NCI-H69 (cell line): ENCODE results near the gene FGF16.
"Not testable (repeated sequence)": the region's sequence is repeated elsewhere in the genome, so short reads cannot be mapped to it uniquely, and the experiment has no call there.

ENCODE experiments used
- DNase-seq: peaks from one replicate; lab custom pipeline; 2025; lab: John Stamatoyannopoulos, UW

The FGF16 gene

DNA sequence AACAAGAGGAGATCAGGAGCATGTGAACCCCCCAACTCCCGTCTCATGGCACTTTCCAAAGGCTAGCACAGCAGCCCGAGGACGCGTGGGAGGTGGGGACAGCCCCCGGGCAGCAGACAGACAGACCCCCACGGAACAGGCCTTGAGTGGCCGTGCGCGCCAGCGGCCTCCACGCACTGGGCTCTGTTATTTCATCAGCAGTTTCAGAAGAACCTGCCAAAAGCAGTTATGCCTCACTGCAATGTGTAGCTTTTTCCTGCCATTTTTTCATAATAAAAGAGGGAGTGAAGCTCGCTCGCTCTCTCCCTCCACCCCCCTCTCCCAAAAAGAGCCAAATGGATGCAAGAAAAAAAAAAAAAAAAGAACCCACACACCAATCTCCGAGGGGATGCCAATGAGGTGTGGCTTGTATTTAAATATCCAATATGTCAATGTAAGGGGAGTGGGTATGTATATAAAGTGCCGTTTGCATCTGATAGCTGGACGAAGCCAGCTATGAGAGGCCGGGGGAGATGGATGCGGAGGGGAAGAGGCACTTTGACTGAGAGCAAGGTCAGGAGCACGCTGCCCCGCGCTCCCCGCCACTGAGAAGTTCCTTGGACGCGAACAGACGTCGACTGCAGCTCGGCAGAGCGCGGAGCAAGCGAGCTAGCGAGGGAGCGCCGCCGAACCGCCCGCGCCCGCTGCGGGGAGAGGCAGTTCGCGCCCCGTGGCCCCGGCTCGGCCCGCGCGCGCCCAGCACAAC is at the start of gene FGF16:
FGF16 (plus strand) TSS at position 482 of the 745 bp plus-strand sequence. CDS start 286 bp downstream, outside the sequence.
- no peak for DNase-seq

DNA sequence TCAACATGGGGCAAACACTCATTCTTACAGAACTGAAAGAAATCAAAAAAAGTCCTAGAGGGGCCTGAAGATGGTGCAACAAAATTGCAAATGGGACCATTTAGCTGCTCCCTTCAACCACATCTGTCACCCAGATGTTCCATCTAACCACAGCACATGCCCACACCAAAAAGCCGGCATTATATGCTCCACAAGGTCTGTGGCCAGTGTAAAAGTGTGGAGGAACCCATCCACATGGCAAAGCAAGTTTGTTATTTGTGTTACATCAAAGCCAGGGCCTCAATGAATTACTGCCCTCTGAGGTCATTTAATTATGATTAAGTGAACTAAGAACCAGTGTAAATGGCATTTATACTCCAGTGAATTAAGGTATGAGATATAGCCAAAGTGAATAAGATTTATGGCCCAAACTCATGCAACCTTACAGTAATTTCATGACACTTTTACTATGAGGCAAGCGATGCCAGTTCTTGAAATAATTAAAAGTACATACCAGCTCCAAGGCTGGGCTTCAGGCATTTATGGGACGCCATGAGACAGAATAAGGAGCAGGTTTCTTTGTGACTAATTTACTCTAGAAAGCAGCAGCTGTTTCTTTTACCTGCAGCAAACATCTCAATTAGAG is 48.7 kb upstream of the FGF16 start:
- DNase-seq: no peak

DNA sequence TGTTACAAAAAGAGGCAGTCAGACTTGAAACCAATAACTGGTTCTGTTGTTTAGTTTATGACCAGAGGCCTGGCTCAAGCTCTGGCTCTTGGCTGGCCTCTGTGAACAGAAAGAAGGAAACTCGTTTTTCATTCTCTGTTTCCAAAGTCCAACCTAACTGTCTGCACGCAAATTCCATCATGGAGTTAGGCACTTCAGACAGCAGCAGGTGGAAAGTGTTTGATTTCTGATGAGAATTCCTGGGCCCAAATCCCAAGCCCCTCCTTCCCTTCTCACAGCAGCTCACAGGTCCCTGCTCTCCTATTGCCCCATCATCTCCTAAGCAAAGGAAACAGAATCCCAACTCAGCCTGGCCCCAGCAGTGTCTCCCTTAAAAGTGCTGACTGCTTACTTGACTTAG is 42.8 kb upstream of the FGF16 start:
- no peak for DNase-seq

DNA sequence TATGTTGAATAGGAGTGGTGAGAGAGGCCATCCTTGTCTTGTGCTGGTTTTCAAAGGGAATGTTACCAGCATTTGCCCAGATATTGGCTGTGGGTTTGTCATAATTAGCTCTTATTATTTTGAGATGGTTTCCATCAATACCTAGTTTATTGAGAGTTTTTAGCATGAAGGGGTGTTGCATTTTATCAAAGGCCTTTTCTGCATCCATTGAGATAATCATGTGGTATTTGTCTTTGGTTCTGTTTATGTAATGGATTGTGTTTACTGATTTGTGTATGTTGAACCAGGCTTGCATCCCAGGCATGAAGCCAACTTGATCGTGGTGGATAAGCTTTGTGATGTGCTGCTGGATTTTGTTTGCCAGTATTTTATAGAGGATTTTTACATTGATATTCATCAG is 39.4 kb upstream of the FGF16 start:
- not testable (repeated sequence) for DNase-seq

DNA sequence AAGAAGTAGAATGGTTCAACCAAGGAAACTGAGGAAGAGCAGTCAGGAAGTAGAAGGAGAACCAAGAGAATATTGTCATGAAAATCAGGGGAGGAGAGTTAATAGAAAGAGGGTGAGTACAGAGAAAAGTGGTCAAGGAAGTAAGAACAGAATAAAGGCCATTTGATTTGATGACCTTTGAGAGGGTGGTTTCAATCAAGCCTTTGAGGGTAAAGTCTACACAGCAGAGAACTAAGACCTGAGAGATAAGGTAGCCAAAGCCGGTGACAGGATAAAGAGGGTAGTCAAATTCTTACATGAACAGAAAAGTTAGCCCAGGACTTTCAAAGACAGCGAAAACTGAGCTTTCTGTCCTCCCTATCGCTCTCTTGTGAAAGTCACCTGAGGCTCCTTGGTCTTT is 34.6 kb upstream of the FGF16 start:
- no peak for DNase-seq

DNA sequence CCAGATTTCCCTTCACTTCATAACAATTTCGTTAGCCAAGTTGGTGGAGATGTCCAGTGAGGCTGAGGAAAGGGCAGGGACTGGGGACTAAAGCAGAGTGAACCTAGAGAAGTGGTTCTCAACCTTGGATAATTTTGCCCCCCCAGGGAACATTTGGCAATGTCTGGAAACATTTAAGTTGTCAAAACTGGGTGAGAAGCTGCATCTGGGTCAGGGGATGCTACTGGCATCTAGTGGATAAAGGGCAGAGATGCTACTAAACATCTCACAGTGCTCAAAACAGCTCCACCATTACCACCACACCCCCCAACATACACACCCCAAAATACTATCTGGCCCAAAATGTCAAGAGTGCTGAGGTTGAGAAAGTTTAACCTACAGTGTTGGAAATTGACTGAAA is 32.0 kb upstream of the FGF16 start:
- DNase-seq: no peak

DNA sequence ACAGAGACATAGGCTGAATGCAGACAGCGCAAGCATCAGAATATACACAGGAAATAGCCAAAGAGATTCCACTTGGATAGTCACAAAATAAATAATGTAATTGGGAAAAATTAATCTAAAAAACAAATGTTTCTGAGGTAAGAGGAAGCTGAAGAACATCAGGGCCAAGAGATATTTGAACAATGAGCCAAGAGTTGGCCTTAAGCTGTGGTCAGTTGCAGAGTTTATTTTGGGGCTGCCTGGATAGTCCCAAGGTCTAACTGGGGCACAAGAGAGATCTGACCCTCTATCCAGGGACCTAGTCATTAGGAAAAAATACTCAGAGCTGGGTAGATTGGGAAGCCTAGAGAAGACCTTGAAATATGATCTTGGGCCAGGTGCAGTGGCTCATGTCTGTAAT is 31.3 kb upstream of the FGF16 start:
- no peak for DNase-seq

DNA sequence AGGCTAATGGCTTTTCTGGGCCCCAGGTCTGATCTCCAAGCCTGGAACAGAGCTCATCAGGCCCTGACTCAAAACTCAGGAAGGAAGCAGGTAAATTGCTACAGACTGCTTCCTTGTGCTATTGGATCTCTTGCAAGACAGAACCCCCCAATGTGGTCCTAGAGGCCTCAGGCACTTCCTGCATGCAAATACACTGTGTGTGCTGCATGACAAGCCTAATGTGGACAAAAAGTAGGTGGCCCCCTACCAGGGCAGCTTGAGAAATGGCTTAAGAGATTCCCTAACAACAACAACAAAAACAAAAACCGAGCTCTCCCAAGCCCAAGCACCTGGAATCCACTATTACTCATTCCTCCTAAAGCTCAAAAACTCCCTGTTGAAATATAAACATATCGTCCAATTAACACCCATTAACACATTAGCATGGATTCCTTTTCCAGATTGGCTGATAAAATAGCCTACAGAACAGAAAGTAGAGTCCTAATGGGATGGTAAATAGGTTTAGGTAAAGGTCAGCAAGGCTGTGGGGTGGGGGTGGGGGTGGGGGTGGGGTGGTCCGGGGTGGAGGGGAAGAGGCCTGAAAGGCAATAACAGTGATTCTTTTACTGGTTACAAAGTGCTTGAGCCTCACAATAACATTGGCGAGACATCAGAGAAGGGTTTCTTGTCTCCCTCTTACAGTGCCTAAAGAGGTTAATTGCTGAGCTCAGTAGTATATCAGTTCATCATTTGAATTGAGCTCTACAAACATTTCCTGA is 24.1 kb upstream of the FGF16 start:
- DNase-seq: no peak

DNA sequence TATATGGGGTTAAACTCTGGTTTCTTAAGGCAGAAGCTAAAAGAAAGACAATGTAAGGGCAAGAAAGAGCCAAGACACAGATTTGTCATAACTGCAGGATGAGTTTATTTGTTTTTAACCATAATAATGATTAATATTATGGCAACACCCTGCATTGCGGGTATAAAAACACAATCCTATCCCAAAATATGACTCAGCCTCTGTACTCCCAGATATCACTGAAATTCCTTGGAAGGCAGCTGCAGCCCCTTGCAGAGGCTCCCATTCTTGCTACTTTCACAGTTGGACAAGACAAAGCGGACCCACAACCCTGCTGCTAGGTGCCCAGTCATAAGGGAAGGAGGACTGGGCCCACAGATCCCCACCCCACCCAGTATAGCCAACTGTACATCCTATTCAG is 20.4 kb upstream of the FGF16 start:
- no peak for DNase-seq

DNA sequence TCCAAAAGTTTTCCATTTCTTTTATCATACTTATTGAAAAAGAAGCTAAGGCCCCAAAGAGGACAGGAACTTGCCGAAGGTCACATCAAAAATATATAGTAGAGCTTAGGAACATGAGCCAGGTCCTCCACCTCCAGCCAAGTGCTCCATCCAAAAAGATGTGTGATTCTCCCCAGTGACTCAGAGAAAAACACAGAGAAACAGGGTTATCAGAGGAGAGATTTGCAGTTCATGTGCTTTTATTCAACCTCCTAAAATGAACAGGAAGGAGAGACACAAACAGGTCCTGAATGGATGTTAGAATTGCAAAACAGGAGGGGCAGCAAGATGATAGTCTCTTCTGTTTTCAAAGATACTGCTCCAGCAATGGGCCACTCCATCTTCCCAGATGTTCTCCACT is 19.6 kb upstream of the FGF16 start:
- no peak for DNase-seq

DNA sequence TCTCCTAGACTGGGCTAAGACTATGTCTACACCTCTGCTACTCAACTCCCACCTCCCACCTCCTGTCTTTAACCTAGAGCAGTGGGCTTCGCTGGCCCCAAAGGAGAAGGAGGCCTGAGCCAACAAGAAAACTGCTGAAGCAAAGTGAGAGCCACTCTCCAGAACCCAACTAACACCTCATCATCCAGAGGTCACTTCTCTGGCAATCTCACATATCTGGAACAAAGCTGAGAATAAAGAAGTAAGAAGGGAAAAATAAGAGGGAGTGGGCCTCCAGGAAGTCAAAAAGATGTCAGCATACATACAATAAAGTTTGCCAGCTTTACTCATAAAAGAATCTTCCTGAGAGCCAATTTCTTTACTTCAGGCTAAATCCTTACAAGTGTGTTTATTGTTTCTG is 18.6 kb upstream of the FGF16 start:
- no peak for DNase-seq

DNA sequence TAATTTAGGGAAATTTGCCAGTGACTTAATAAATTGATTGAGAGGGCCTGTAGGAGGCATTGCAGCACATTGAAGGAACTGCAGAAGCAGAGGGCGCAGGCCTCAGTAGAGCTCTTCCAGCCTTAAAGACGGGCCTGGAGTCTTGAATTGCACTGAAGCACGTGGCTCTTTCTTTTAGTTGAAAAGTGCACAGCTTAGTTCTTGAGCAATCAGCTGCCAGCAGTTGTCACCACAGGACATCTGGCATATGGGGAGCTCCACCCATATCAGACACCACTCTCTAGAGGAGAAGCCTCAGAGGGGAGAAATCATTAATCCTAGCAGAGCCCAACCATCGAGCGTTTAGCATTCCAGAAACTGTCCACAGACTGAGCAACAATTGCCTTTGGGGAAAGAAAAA is 16.0 kb upstream of the FGF16 start:
- DNase-seq: peak; percentile 7

DNA sequence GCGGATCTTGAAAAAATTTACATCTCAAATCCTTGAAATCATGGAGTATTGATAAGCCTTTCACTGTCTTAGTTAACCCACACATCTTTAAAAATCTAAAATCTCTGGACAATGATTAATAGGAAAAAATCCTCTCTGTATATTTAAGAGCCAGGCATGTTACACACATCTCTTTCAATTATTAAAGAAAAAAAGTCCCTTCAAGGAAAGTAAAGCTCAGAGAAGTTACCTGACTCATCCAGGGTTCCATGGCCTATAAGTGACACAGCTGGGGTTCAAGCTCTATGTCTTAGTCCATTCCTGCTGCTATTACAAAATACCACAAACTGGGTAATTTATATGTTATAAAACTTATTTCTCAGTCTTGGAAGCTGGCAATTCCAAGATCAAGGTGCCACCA is 14.2 kb upstream of the FGF16 start:
- no peak for DNase-seq

DNA sequence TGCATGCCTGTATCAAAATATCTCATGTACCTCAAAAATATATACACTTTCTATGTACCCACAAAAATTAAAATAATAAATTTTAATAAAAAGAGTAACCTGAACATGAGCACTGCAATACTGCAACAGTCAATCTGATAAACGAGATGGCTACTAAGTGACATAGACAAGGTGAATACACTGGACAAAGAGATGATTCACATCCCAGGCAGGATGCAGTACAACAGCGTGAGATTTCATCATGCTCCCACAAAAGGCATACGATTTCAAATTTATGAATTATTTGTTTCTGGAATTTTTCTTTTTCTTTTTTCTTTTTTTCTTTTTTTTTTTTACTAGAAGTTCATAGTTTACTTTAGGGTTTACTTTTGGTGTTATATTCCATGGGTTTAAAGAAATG is 12.2 kb upstream of the FGF16 start:
- no peak for DNase-seq

DNA sequence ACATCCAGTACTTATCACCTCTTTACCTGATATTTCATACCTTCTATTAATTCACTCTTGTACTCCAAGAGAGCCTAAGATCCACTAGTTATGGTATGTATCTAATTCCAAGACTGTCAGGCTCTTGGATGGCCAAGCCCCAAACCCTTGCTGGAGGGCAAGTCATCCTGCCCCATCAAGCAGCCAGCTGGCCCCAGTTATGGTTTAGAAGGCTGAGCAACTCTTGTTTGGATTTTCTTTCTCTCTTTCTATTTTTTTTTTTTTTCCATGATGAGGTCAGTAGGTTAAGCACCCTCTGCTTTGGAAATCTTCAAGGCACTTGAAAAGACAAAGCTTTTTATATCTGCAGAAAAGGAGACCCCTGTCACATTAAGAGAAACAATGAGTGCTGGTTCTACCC is 10.9 kb upstream of the FGF16 start:
- no peak for DNase-seq

DNA sequence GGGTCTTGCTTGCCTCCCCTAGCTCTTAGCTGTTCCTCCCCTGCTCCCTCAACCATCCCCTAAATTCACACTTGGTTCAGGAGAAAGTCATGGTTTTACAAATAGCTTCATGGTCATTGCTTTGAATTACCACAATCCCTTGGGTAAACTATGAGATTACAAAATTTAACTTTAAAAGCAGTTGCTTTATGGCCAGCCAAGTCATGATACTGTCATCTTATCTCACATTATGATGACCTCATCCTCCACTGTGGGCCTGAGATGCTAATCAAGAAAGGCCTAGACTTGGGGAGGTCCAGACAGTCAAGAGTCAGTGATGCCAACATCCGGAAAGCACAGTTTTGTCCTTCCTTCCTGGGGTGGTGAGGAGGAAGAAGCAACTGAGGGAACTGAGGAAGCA is 10.5 kb upstream of the FGF16 start:
- DNase-seq: no peak

DNA sequence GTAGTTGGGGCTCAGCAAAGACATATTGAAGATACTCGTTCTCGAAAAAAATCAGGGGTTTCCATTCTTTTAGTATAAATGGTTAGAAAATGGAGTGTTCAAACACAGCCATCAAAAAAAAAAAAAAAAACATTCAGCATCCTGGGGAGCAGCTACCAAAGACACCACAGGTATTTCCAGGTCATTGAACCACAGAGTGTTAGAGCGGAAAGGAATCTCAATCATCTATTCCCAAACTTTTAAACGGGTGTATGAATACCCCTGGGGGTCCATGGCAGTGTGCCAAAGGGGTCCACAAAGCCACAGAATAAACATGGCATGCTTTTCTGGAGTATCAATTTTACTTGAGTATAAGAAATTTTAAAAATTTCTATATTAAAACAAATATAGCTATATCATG is 6.9 kb upstream of the FGF16 start:
- no peak for DNase-seq

DNA sequence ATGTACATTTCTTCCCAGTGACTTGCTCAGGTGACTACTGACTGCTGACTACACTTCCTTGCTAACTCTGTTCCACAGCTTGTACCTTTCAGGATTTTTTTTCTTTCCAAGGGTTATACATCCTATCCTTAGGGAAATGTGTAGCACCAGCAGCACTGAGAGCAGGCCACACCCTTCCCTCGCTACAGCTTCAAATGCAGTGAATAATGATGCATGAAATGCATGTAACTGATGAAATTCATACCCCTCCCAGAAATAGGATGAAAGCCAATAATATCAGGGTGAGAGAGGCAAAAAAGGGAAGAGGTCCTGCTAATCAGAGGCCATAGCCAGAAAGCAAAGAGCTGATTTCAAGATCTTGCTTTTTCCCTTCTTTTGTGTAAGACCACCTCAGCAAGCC is 6.2 kb upstream of the FGF16 start:
- no peak for DNase-seq

DNA sequence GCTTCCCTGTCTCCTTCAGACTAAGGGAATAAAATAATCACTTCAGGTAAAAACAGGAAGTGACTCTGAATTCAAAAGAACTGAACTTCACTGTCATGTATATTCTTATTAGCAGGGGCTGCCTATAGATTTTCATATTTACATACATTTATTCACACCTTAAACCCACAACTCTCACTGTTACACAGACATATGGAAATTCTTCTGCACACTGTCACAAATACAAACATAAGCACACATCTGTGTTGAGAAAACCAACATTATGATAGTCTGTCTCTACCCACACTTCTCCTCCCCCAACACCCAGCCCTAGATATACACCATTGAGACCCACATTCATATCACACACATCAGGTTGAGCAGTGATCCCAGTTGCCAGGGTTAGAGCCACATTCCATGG is 5.7 kb upstream of the FGF16 start:
- DNase-seq: no peak

DNA sequence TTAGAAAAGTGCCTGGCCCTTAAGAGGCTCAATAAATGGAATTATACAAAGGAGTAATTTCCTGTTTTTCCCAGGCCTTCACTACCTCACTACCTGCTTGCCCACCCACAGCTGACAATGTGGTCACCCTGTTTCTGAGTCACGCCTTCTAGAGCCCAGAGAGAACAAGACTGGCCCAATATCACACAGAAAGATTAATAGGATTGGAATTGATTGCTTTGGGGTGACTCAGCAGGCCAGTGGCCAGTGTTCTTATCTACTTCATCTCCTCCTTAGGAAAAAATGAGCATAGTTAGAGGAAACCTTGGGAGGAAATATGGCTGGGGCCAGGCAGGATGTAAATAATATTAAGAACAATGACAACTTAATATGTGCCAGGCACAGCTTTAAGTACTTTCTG is 4.5 kb upstream of the FGF16 start:
- DNase-seq: no peak

DNA sequence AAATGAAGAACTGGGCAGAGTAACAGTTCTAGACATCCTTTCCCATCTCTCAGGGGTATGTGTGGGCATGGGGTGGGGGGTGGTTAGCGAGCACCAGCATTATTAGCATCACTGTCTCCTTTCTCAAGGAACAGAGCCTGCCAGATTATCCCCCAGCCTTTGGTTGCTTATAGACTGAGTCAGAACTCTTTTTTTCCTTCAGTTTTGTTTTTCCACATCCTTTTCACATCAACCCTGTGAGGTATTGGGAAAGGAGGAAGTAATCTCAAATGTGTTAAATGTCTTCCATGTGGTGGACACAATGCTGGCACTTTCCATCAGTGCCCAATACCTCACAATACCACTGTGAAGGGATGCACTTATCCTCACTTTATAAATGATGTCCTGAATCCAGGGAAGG is 3.1 kb upstream of the FGF16 start:
- no peak for DNase-seq

DNA sequence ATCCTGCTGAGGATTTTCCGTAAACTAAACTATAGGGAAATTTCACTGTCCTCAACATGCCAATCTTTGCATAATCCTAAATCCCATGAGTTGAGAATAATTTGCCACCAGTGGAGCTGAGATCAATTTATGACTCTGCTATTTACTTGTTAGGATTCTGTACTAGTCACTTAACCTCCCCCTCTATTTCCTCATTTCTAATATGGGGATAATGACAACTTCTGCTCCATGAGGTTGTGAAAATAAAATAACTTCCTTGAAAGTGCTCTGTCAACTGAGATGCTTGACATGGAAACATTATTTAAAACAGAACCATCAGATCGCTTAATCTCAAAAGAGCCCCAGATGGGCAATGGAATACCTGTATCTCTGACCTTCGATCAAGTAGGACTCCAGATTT is 2.6 kb upstream of the FGF16 start:
- DNase-seq: no peak

DNA sequence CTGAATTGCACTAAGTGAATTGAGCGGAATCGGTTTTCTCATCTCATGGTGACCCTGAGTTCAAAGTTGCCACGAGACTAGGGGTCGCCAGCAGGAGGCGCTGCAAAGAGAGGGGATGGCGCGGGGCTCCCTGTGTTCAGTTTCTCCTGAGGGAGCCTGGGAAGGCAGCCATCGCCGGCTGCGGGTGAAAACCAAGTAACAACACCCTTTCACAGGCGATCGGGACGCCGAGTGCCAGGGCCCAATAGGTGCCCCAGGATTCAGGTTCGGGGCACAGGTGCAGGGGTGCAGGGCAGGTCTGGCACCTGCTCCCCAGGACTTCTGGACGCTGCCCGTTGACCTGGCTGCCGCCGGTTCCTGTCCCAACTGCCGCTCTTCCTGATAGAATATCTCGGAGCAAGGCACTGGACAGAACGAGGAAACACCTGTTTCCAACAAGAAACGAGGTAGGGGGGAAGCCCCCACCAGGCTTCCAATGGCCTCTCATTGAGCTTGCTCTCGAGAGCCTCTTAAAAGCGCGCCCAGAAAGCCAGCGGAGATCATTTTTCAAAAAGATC is 1.1 kb upstream of the FGF16 start:
- no peak for DNase-seq
